ENCODE results near the gene DGUOK.

Gene DGUOK

GRCh38 chr2:73963385-73964120 lies 36.9 kb downstream of the DGUOK start:
- TF ChIP-seq POLR2A (IDR thresholded peaks at IDR 0.05; ENCODE audit: low read depth, low read length): no peak
- DNase-seq (ENCODE audit: insufficient read length, low spot score) (no peak), FAIRE-seq (no peak)

- DNase-seq (ENCODE audit: insufficient read length, low spot score): no peak
- TF ChIP-seq POLR2A (IDR thresholded peaks at IDR 0.05; ENCODE audit: low read depth, low read length): no peak
- no peak for FAIRE-seq
These were observed 37.5 kb downstream of the DGUOK start for GRCh38 chr2:73964223-73964622.

GRCh38 chr2:73965053-73965452 lies 38.4 kb downstream of the DGUOK start:
- no peak for FAIRE-seq
- DNase-seq (ENCODE audit: insufficient read length, low spot score): no peak
- no peak for TF ChIP-seq POLR2A (IDR thresholded peaks at IDR 0.05; ENCODE audit: low read depth, low read length)

GRCh38 chr2:73968357-73968937 lies 41.8 kb downstream of the DGUOK start:
- FAIRE-seq: no peak
- no peak for TF ChIP-seq POLR2A (IDR thresholded peaks at IDR 0.05; ENCODE audit: low read depth, low read length)
- no peak for DNase-seq (ENCODE audit: insufficient read length, low spot score)

GRCh38 chr2:73969356-73969755 lies 42.7 kb downstream of the DGUOK start:
- no peak for FAIRE-seq
- DNase-seq (ENCODE audit: insufficient read length, low spot score): no peak
- TF ChIP-seq POLR2A (IDR thresholded peaks at IDR 0.05; ENCODE audit: low read depth, low read length): no peak

GRCh38 chr2:73970141-73970803 lies 43.6 kb downstream of the DGUOK start:
- DNase-seq (ENCODE audit: insufficient read length, low spot score) (no peak), FAIRE-seq (no peak)
- no peak for TF ChIP-seq POLR2A (IDR thresholded peaks at IDR 0.05; ENCODE audit: low read depth, low read length)

GRCh38 chr2:73970850-73971471 lies 44.3 kb downstream of the DGUOK start:
- no peak for DNase-seq (ENCODE audit: insufficient read length, low spot score)
- no peak for TF ChIP-seq POLR2A (IDR thresholded peaks at IDR 0.05; ENCODE audit: low read depth, low read length)
- no peak for FAIRE-seq

GRCh38 chr2:73971722-73972121 lies 45.0 kb downstream of the DGUOK start:
- FAIRE-seq: no peak
- no peak for DNase-seq (ENCODE audit: insufficient read length, low spot score)
- no peak for TF ChIP-seq POLR2A (IDR thresholded peaks at IDR 0.05; ENCODE audit: low read depth, low read length)

GRCh38 chr2:73972846-73973245 lies 46.2 kb downstream of the DGUOK start:
- DNase-seq (ENCODE audit: insufficient read length, low spot score): no peak
- TF ChIP-seq POLR2A (IDR thresholded peaks at IDR 0.05; ENCODE audit: low read depth, low read length): no peak
- no peak for FAIRE-seq

GRCh38 chr2:73975731-73976130 lies 49.1 kb downstream of the DGUOK start:
- FAIRE-seq: no peak
- TF ChIP-seq POLR2A (IDR thresholded peaks at IDR 0.05; ENCODE audit: low read depth, low read length): no peak
- no peak for DNase-seq (ENCODE audit: insufficient read length, low spot score)

- no peak for FAIRE-seq
- TF ChIP-seq POLR2A (IDR thresholded peaks at IDR 0.05; ENCODE audit: low read depth, low read length): no peak
- DNase-seq (ENCODE audit: insufficient read length, low spot score): no peak
These were observed 50.1 kb downstream of the DGUOK start for GRCh38 chr2:73976803-73977202.

GRCh38 chr2:73977466-73977865 lies 50.8 kb downstream of the DGUOK start:
- no peak for DNase-seq (ENCODE audit: insufficient read length, low spot score)
- no peak for TF ChIP-seq POLR2A (IDR thresholded peaks at IDR 0.05; ENCODE audit: low read depth, low read length)
- no peak for FAIRE-seq

- FAIRE-seq (no peak), DNase-seq (ENCODE audit: insufficient read length, low spot score) (no peak)
- TF ChIP-seq POLR2A (IDR thresholded peaks at IDR 0.05; ENCODE audit: low read depth, low read length): no peak
These were observed 52.3 kb downstream of the DGUOK start for GRCh38 chr2:73979021-73979420.

GRCh38 chr2:73979686-73980085 lies 53.0 kb downstream of the DGUOK start:
- TF ChIP-seq POLR2A (IDR thresholded peaks at IDR 0.05; ENCODE audit: low read depth, low read length): no peak
- FAIRE-seq: peak; percentile 72
- DNase-seq (ENCODE audit: insufficient read length, low spot score): no peak
